ENCODE measurements around the gene STRN3.

The STRN3 gene

GRCh38 chr14:30872602-30873001 lies 153.6 kb downstream of the STRN3 start:
- no peak for DNase-seq (ENCODE audit: low spot score)

GRCh38 chr14:30869551-30870155 lies 156.5 kb downstream of the STRN3 start:
- DNase-seq (ENCODE audit: low spot score), result no peak

- no peak for DNase-seq (ENCODE audit: low spot score)
Observed at GRCh38 chr14:30868736-30869135, 157.4 kb downstream of the STRN3 start.

- no peak for DNase-seq (ENCODE audit: low spot score)
Observed at GRCh38 chr14:30864934-30865333, 161.2 kb downstream of the STRN3 start.

GRCh38 chr14:30861200-30861599 lies 165.0 kb downstream of the STRN3 start:
- no peak for DNase-seq (ENCODE audit: low spot score)

- DNase-seq (ENCODE audit: low spot score), result no peak
Observed at GRCh38 chr14:30855345-30856037, 170.7 kb downstream of the STRN3 start.

- DNase-seq (ENCODE audit: low spot score), result no peak
Observed at GRCh38 chr14:30854492-30854891, 171.7 kb downstream of the STRN3 start.

- DNase-seq (ENCODE audit: low spot score), result no peak
Observed at GRCh38 chr14:30853946-30854345, 172.2 kb downstream of the STRN3 start.

GRCh38 chr14:30849983-30850382 lies 176.2 kb downstream of the STRN3 start:
- no peak for DNase-seq (ENCODE audit: low spot score)

GRCh38 chr14:30849354-30849753 lies 176.8 kb downstream of the STRN3 start:
- DNase-seq (ENCODE audit: low spot score), result no peak

- no peak for DNase-seq (ENCODE audit: low spot score)
Observed at GRCh38 chr14:30848449-30849240, 177.5 kb downstream of the STRN3 start.
